IMR-90 (cell line): ENCODE measurements around the gene KIRREL2. TPM values are rescaled to one million over a fixed set of nuclear protein-coding genes. Genes with fewer than 3 reads are reported as not detected.
A peak's percentile ranks its signal among the peaks of the same experiment; 100 is the strongest.

Experiments
- ATAC-seq: fragments of 200-7000 bp; cut with Tn5 transposase; 2 replicates; pipeline ENCODE4 v1.9.1; 2020; ENCODE audit warnings: low read depth, mild to moderate bottlenecking, moderate library complexity
- BruUV-seq: library from RNA; stranded (reverse); fragments of 400-500 nt; replicated peaks from 2 replicates; lab custom pipeline; 2021; lab: Mats Ljungman, UMichigan
- CTCF ChIA-PET: fragments of 300-600 bp; formaldehyde crosslinking; extraction: SDS; loops from one replicate; lab custom pipeline; 2021; ENCODE audit warnings: antibody characterized with exemption; lab: Yijun Ruan, JAX
- POLR2A ChIA-PET: fragments of 300-600 bp; sonication (Branson Sonifier 250); formaldehyde crosslinking; loops from one replicate; lab custom pipeline; 2022; ENCODE audit warnings: antibody characterized with exemption; ENCODE audit not compliant: unreplicated experiment; lab: Charles Lee
- DNase-seq: peaks from one replicate; pipeline ENCODE4 v3.0.0; 2013
- H2AFZ ChIP-seq: replicated peaks from 2 replicates; pipeline ENCODE3; 2013; ENCODE audit warnings: low read length, mild to moderate bottlenecking; ENCODE audit not compliant: poor library complexity
- H2AK5ac ChIP-seq: 2 replicates; pipeline ENCODE4 v1.6.1; 2013; ENCODE audit warnings: low read depth, low read length, inconsistent platforms
- H2AK9ac ChIP-seq: replicated peaks from 2 replicates; pipeline ENCODE3; 2013; ENCODE audit warnings: mild to moderate bottlenecking, low read depth, low read length, moderate library complexity; ENCODE audit not compliant: poor library complexity
- H2BK120ac ChIP-seq: 2 replicates; pipeline ENCODE4 v1.6.1; 2013; ENCODE audit warnings: low read depth, low read length, inconsistent platforms
- H2BK15ac ChIP-seq: 3 replicates; pipeline ENCODE4 v1.6.1; 2013; ENCODE audit warnings: low read depth, low read length, inconsistent platforms
- H2BK20ac ChIP-seq: 2 replicates; pipeline ENCODE4 v1.6.1; 2013; ENCODE audit warnings: low read depth, mild to moderate bottlenecking, inconsistent platforms, low read length, moderate library complexity
- H2BK5ac ChIP-seq: 2 replicates; pipeline ENCODE4 v1.6.1; 2013; ENCODE audit warnings: mild to moderate bottlenecking, low read depth, low read length, inconsistent platforms; ENCODE audit not compliant: poor library complexity, severe bottlenecking
- H3K14ac ChIP-seq: replicated peaks from 2 replicates; pipeline ENCODE4 v1.6.1; 2013; ENCODE audit warnings: low read depth, low read length, inconsistent platforms
- H3K18ac ChIP-seq: 2 replicates; pipeline ENCODE4 v1.6.1; 2013; ENCODE audit warnings: low read depth, low read length, control low read depth
- H3K23ac ChIP-seq: 2 replicates; pipeline ENCODE4 v1.6.1; 2013; ENCODE audit warnings: low read depth, low read length, inconsistent platforms
- H3K27ac ChIP-seq: 2 replicates; pipeline ENCODE4 v1.5.1; 2013; ENCODE audit warnings: mild to moderate bottlenecking, control low read depth, low read length; ENCODE audit not compliant: insufficient read depth
- H3K27me3 ChIP-seq: 2 replicates; pipeline ENCODE4 v1.6.1; 2013; ENCODE audit warnings: low read length; ENCODE audit not compliant: control insufficient read depth, insufficient read depth
- H3K36me3 ChIP-seq: 2 replicates; pipeline ENCODE4 v1.6.1; 2013; ENCODE audit warnings: low read length, mixed read lengths; ENCODE audit not compliant: control insufficient read depth, insufficient read depth
- H3K4ac ChIP-seq: 2 replicates; pipeline ENCODE4 v1.6.1; 2013; ENCODE audit warnings: low read depth, low read length, inconsistent platforms
- H3K4me1 ChIP-seq: 2 replicates; pipeline ENCODE4 v1.6.1; 2013; ENCODE audit warnings: low read length, mixed read lengths; ENCODE audit not compliant: control insufficient read depth, insufficient read depth
- H3K4me2 ChIP-seq: 2 replicates; pipeline ENCODE4 v1.6.1; 2013; ENCODE audit warnings: low read depth, mild to moderate bottlenecking, control low read depth, low read length, moderate library complexity
- H3K4me3 ChIP-seq: 2 replicates; pipeline ENCODE4 v1.5.1; 2013; ENCODE audit warnings: low read depth, mild to moderate bottlenecking, control low read depth, low read length, moderate library complexity; ENCODE audit not compliant: insufficient read depth
- H3K56ac ChIP-seq: 2 replicates; pipeline ENCODE4 v1.6.1; 2013; ENCODE audit warnings: low read length, inconsistent platforms; ENCODE audit not compliant: insufficient read depth; ENCODE audit errors: extremely low read depth
- H3K79me1 ChIP-seq, 2 experiments: 2 replicates each; pipeline ENCODE4 v1.6.1; 2013; ENCODE audit warnings: low read length in 2 of 2, inconsistent platforms in 1 of 2, low read depth in 1 of 2
- H3K9ac ChIP-seq: 2 replicates; pipeline ENCODE4 v1.6.1; 2013; ENCODE audit warnings: low read depth, low read length, control low read depth
- H3K9me1 ChIP-seq: 2 replicates; pipeline ENCODE4 v1.6.1; 2013; ENCODE audit warnings: low read length, inconsistent platforms; ENCODE audit not compliant: insufficient read depth
- H3K9me3 ChIP-seq: 2 replicates; pipeline ENCODE4 v1.6.1; 2013; ENCODE audit warnings: low read length; ENCODE audit not compliant: control insufficient read depth, insufficient read depth
- H4K20me1 ChIP-seq: 2 replicates; pipeline ENCODE4 v1.6.1; 2013; ENCODE audit warnings: low read length, inconsistent platforms; ENCODE audit not compliant: insufficient read depth
- H4K5ac ChIP-seq: 2 replicates; pipeline ENCODE4 v1.6.1; 2013; ENCODE audit warnings: mild to moderate bottlenecking, low read depth, low read length, control low read depth
- H4K8ac ChIP-seq, 2 experiments: 2 replicates each; pipeline ENCODE4 v1.6.1; 2013; ENCODE audit warnings: low read depth in 2 of 2, low read length in 2 of 2, control low read depth in 1 of 2, inconsistent platforms in 1 of 2
- H4K91ac ChIP-seq: 2 replicates; pipeline ENCODE4 v1.6.1; 2013; ENCODE audit warnings: low read depth, low read length, inconsistent platforms; ENCODE audit not compliant: insufficient read depth
- CHD1 ChIP-seq: IDR thresholded peaks from 2 replicates; pipeline ENCODE4 v1.6.1; 2012; ENCODE audit warnings: low read depth, low read length, improper control_type of control experiment
- ELK1 ChIP-seq: fragments of 150-350 bp; IDR thresholded peaks from 2 replicates; pipeline ENCODE4 v1.6.1; 2016; ENCODE audit warnings: low read depth, mild to moderate bottlenecking, low read length, moderate library complexity, borderline replicate concordance
- MAZ ChIP-seq: IDR thresholded peaks from 2 replicates; pipeline ENCODE4 v1.6.1; 2012; ENCODE audit warnings: low read depth, mild to moderate bottlenecking, low read length, improper control_type of control experiment, moderate library complexity, borderline replicate concordance
- WGBS, 2 experiments: methylation state at CpG; one replicate each; pipeline versions ENCODE4 v1.1.5 to v1.1.7; 2013; ENCODE audit warnings: missing lambda C conversion rate in 2 of 2; ENCODE audit not compliant: insufficient read length in 1 of 2; ENCODE audit errors: extremely low coverage in 2 of 2; 5-methylcytosine and 5-hydroxymethylcytosine counted together
- dilution Hi-C: fragments of 300-500 bp; cut with HindIII; formaldehyde crosslinking; loops from one replicate; pipeline ENCODE4 v1.14.3; 2018; ENCODE audit warnings: low sequenced_read_pairs; ENCODE audit not compliant: unreplicated experiment
- in situ Hi-C: fragments of 300-500 bp; cut with MboI; formaldehyde crosslinking; loops from 3 replicates; pipeline ENCODE4 v1.14.3; 2019; ENCODE audit warnings: low sequenced_read_pairs, inconsistent platforms, mixed read lengths
- intact Hi-C: fragments of 100-400 bp; cut with micrococcal nuclease; formaldehyde crosslinking; loops from 2 replicates; pipeline ENCODE4 v1.10.0; 2022
- polyA plus RNA-seq, 3 experiments: library from polyadenylated mRNA; depleted of rRNA; stranded (reverse); fragments of >200 nt; gene quantifications; 2 replicates each; pipeline ENCODE4 v1.2.3, GENCODE V29; 2012; ENCODE audit warnings: low replicate concordance in 1 of 3
- total RNA-seq: library from RNA; depleted of rRNA; stranded (reverse); fragments of >200 nt; gene quantifications from 2 replicates; pipeline ENCODE4 v1.2.3, GENCODE V29; 2012
- TF ChIP-seq, protein P1 (sequence below): fragments of 150-350 bp; IDR thresholded peaks from 2 replicates; pipeline ENCODE4 v1.6.1; 2017; ENCODE audit warnings: mild to moderate bottlenecking, antibody characterized with exemption, low read length, low read depth

Gene KIRREL2
- total and polyA plus RNA-seq, 2 of the 4 experiments (the other 2 are of a cell fraction), result not detected

- Histone ChIP-seq H2BK20ac (no peak overlapping the region), H3K4ac (no peak overlapping the region), H2AK5ac (no peak overlapping the region), H2AFZ (no peak overlapping the region), H4K8ac (no peak overlapping the region), H3K79me1 (no peaks in the 10 kb centered on the region), H2BK15ac (no peak overlapping the region), H3K4me2 (no peak overlapping the region), H4K5ac (no peak overlapping the region), H3K56ac (no peak overlapping the region), H3K14ac (no peak overlapping the region), H3K9me1 (no peaks in the 10 kb centered on the region; the same call in 1 of the 2 replicates), H2BK5ac (no peak overlapping the region), H3K18ac (no peak overlapping the region), H3K4me1 (no peaks in the 10 kb centered on the region), H4K20me1 (no peaks in the 10 kb centered on the region; the same call in 1 of the 2 replicates), H2AK9ac (peak overlapping the region; percentile 42), H2BK120ac (no peak overlapping the region), H3K9ac (no peak overlapping the region), H4K91ac (no peak overlapping the region), H3K27ac (no peak overlapping the region), H3K4me3 (no peak overlapping the region), H3K36me3 (no peaks in the 10 kb centered on the region), H3K27me3 (peaks cover 59% of the 10 kb centered on the region), H3K23ac (no peak overlapping the region), H3K9me3 (no peaks in the 10 kb centered on the region)
- POLR2A ChIA-PET, result no interaction called here
- intact Hi-C loops, result no loop called here
- TF ChIP-seq MAZ (no peak), ELK1 (no peak), CHD1 (no peak)
- TF ChIP-seq, protein P1, sequence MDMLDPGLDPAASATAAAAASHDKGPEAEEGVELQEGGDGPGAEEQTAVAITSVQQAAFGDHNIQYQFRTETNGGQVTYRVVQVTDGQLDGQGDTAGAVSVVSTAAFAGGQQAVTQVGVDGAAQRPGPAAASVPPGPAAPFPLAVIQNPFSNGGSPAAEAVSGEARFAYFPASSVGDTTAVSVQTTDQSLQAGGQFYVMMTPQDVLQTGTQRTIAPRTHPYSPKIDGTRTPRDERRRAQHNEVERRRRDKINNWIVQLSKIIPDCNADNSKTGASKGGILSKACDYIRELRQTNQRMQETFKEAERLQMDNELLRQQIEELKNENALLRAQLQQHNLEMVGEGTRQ, result no peak
- in situ Hi-C loops, result no loop called here
- CTCF ChIA-PET, result no interaction called here
- ATAC-seq (no peak), DNase-seq (no peak)
- no TSS peak for BruUV-seq
- no CpG with 5 or more reads among the region's 5 CpGs for WGBS, 2 experiments
- dilution Hi-C loops, result no loop called here
Observed at GRCh38 chr19:35863018-35863417, 6.3 kb downstream of the KIRREL2 start.
